ENCODE results near the gene BLTP3B. TPM values are rescaled to one million over a fixed set of nuclear protein-coding genes. Genes with fewer than 3 reads are reported as not detected.

Gene BLTP3B
- total and polyA plus RNA-seq, 4 donors: 11.0 to 36.8 (median 18.6) TPM

DNA sequence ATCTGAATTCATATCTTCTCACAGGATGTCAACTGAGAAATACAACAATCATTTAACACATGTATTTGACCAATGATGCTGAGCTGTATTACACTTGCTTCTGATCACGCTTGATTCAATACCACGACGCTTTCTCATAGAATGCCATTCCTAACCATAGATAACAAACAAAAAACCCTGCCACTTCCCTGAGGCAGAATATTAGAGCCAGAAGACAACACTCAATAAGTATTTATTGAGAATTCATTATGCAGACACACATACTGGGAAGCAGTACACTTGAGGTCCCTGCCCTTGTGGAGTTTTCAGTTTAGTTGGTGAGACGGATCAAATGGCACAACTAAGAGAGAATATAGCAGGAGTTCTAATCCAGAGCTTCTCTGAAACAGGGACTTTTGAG is 32.4 kb downstream of the BLTP3B start:
- Histone ChIP-seq H3K27ac (ENCODE audit: low read depth in 1 of 2, low read length in 2 of 2) (no peak overlapping the region), H3K9me3 (ENCODE audit: control insufficient read depth in 4 of 4, low read length in 3 of 4) (no peaks in the 10 kb centered on the region), H3K4me1 (ENCODE audit: control insufficient read depth in 4 of 4, insufficient read depth in 4 of 4, low read length in 3 of 4) (peaks cover 0 to 7% (median 2%) of the 10 kb centered on the region in 4 donors), H3K4me3 (ENCODE audit: low read depth in 1 of 3, low read length in 3 of 3) (no peak overlapping the region), H3K36me3 (ENCODE audit: control insufficient read depth in 4 of 4, insufficient read depth in 3 of 4, low read depth in 1 of 4, low read length in 3 of 4) (peaks cover 0 to 4% (median 0%) of the 10 kb centered on the region in 4 donors), H3K9ac (ENCODE audit: low read depth in 1 of 2, low read length in 2 of 2) (no peak overlapping the region), H3K27me3 (ENCODE audit: control insufficient read depth in 4 of 4, insufficient read depth in 4 of 4, low read length in 3 of 4) (no peaks in the 10 kb centered on the region)
- 97% methylated on average over 4 of the region's 4 CpGs for WGBS
- TF ChIP-seq, protein P1, sequence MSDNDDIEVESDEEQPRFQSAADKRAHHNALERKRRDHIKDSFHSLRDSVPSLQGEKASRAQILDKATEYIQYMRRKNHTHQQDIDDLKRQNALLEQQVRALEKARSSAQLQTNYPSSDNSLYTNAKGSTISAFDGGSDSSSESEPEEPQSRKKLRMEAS (IDR thresholded peaks at IDR 0.05): no peak
- TF ChIP-seq NR2F2 (IDR thresholded peaks at IDR 0.05) (no peak), GABPA (IDR thresholded peaks at IDR 0.05 in 1 of 2, conservative IDR thresholded peaks at IDR 0.05 in 1 of 2) (no peak), FOXA2 (IDR thresholded peaks at IDR 0.05) (no peak), RAD21 (IDR thresholded peaks at IDR 0.05) (no peak), FOXA1 (IDR thresholded peaks at IDR 0.05) (no peak), SP1 (IDR thresholded peaks at IDR 0.05) (no peak), TAF1 (conservative IDR thresholded peaks at IDR 0.05) (no peak), YY1 (IDR thresholded peaks at IDR 0.05) (no peak), JUND (IDR thresholded peaks at IDR 0.05) (no peak)
- TF ChIP-seq, protein P2, sequence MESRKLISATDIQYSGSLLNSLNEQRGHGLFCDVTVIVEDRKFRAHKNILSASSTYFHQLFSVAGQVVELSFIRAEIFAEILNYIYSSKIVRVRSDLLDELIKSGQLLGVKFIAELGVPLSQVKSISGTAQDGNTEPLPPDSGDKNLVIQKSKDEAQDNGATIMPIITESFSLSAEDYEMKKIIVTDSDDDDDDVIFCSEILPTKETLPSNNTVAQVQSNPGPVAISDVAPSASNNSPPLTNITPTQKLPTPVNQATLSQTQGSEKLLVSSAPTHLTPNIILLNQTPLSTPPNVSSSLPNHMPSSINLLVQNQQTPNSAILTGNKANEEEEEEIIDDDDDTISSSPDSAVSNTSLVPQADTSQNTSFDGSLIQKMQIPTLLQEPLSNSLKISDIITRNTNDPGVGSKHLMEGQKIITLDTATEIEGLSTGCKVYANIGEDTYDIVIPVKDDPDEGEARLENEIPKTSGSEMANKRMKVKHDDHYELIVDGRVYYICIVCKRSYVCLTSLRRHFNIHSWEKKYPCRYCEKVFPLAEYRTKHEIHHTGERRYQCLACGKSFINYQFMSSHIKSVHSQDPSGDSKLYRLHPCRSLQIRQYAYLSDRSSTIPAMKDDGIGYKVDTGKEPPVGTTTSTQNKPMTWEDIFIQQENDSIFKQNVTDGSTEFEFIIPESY (IDR thresholded peaks at IDR 0.05): no peak
- no peak for DNase-seq (ENCODE audit: low spot score)

DNA sequence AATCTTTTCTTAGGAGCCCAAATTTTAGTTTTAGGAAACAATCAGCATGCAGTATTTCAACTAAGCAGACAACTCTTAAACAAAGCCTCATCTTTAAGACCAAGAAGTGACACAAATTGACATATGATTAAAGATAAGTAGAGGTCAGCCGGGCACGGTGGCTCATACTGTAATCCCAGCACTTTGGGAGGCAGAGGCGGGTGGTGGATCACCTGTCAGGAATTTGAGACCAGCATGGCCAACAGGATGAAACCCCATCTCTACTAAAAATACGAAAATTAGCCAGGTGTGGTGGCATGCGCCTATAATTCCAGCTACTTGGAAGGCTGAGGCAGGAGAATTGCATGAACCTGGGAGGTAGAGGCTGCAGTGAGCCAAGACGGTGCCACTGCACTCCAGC is 35.8 kb downstream of the BLTP3B start:
- H3K4me1 ChIP-seq (ENCODE audit: control insufficient read depth in 4 of 4, insufficient read depth in 4 of 4, low read length in 3 of 4): peaks cover 0 to 2% (median 0%) of the 10 kb centered on the region in 4 donors
- no peaks in the 10 kb centered on the region for H3K9me3 ChIP-seq (ENCODE audit: control insufficient read depth in 4 of 4, low read length in 3 of 4)
- no peak overlapping the region for H3K4me3 ChIP-seq (ENCODE audit: low read depth in 1 of 3, low read length in 3 of 3)
- no peaks in the 10 kb centered on the region for H3K27me3 ChIP-seq (ENCODE audit: control insufficient read depth in 4 of 4, insufficient read depth in 4 of 4, low read length in 3 of 4)
- 95% methylated on average over 6 of the region's 6 CpGs for WGBS
- H3K36me3 ChIP-seq (ENCODE audit: control insufficient read depth in 4 of 4, insufficient read depth in 3 of 4, low read depth in 1 of 4, low read length in 3 of 4): peaks cover 0 to 5% (median 2%) of the 10 kb centered on the region in 4 donors
- H3K9ac ChIP-seq (ENCODE audit: low read depth in 1 of 2, low read length in 2 of 2): no peak overlapping the region
- H3K27ac ChIP-seq (ENCODE audit: low read depth in 1 of 2, low read length in 2 of 2): no peak overlapping the region
- no peak for DNase-seq (ENCODE audit: low spot score)
- no peak for TF ChIP-seq FOXA1 (IDR thresholded peaks at IDR 0.05)
- TF ChIP-seq, protein P1 (IDR thresholded peaks at IDR 0.05): no peak
- no peak for TF ChIP-seq HNF4G (IDR thresholded peaks at IDR 0.05)
- no peak for TF ChIP-seq FOXA2 (IDR thresholded peaks at IDR 0.05)
- no peak for TF ChIP-seq EGR1 (IDR thresholded peaks at IDR 0.05; ENCODE audit: low read depth in 2 of 2)
- TF ChIP-seq, protein P3, sequence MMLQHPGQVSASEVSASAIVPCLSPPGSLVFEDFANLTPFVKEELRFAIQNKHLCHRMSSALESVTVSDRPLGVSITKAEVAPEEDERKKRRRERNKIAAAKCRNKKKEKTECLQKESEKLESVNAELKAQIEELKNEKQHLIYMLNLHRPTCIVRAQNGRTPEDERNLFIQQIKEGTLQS (IDR thresholded peaks at IDR 0.05): no peak
- TF ChIP-seq HNF4A (conservative IDR thresholded peaks at IDR 0.05): no peak
- TF ChIP-seq, protein P2 (IDR thresholded peaks at IDR 0.05): no peak
- no peak for TF ChIP-seq JUND (IDR thresholded peaks at IDR 0.05)
- TF ChIP-seq RXRA (IDR thresholded peaks at IDR 0.05): no peak
- TF ChIP-seq GABPA (IDR thresholded peaks at IDR 0.05 in 1 of 2, conservative IDR thresholded peaks at IDR 0.05 in 1 of 2): no peak
- no peak for TF ChIP-seq TAF1 (conservative IDR thresholded peaks at IDR 0.05)
- TF ChIP-seq NR2F2 (IDR thresholded peaks at IDR 0.05): no peak

All from liver (tissue), 9 donors.